ENCODE results near the gene DCC.

GRCh38 chr18:52691841-52692240 lies 351.8 kb downstream of the DCC start:
- TF ChIP-seq POLR2A (IDR thresholded peaks at IDR 0.05) (no peak), CTCF (IDR thresholded peaks at IDR 0.05) (no peak), EP300 (IDR thresholded peaks at IDR 0.05) (no peak)
